A549 (cell line): ENCODE data around the gene PIEZO2. TPM values are rescaled to one million over a fixed set of nuclear protein-coding genes. Genes with fewer than 3 reads are reported as not detected.

Experiments used
- ATAC-seq, 2 experiments: fragments of 200-7000 bp in 1 of 2; fragments of >200 bp in 1 of 2; cut with Nextera tagmentation in 1 of 2; cut with Tn5 transposase in 1 of 2; 3 replicates each; pipeline versions ENCODE4 v1.8.0 to v1.9.1; 2018 to 2020; ENCODE audit warnings: mild to moderate bottlenecking in 1 of 2, moderate library complexity in 1 of 2
- CTCF ChIA-PET: fragments of 300-600 bp; sonication (Branson Sonifier 250); formaldehyde crosslinking; extraction: SDS; loops from one replicate; lab custom pipeline; 2021; ENCODE audit warnings: antibody characterized with exemption, inconsistent platforms; lab: Yijun Ruan, JAX
- POLR2A ChIA-PET: fragments of 350-600 bp; formaldehyde crosslinking; extraction: SDS; loops from one replicate; lab custom pipeline; 2021; ENCODE audit warnings: antibody characterized with exemption, inconsistent platforms; lab: Yijun Ruan, JAX
- DNase-seq, 2 experiments: peaks; one replicate each; pipeline versions ENCODE4 v3.0.0 to v3.0.0-alpha.2; 2011 to 2016; ENCODE audit warnings: low read depth in 1 of 2, low spot score in 1 of 2
- FAIRE-seq: peaks from 2 replicates; lab custom pipeline; 2011; peaks lifted over from hg19 to GRCh38; lab: Jason Lieb, UNC
- H3K27ac ChIP-seq, 2 experiments: fragments of >200 bp; sonication (Bioruptor Twin); formaldehyde crosslinking; 3 replicates each; pipeline ENCODE4 v1.5.1; 2016 to 2017
- H3K4me1 ChIP-seq: fragments of >200 bp; sonication (Bioruptor Twin); formaldehyde crosslinking; 3 replicates; pipeline ENCODE4 v1.6.1; 2016
- H3K4me2 ChIP-seq: fragments of >200 bp; sonication (Bioruptor Twin); formaldehyde crosslinking; 3 replicates; pipeline ENCODE4 v1.6.1; 2016
- H3K4me3 ChIP-seq: fragments of >200 bp; sonication (Bioruptor Twin); formaldehyde crosslinking; 3 replicates; pipeline ENCODE4 v1.5.1; 2016
- H3K9me3 ChIP-seq: fragments of >200 bp; sonication (Bioruptor Twin); formaldehyde crosslinking; 3 replicates; pipeline ENCODE4 v1.6.1; 2016
- BHLHE40 ChIP-seq: IDR thresholded peaks from 2 replicates; pipeline ENCODE4 v1.6.1; 2012; ENCODE audit warnings: low read depth, low read length, inconsistent platforms
- CBX2 ChIP-seq: fragments of 200-600 bp; sonication (generic); IDR thresholded peaks from 2 replicates; pipeline ENCODE4 v1.6.1; 2016; ENCODE audit warnings: low read depth, mild to moderate bottlenecking, borderline replicate concordance
- EHF ChIP-seq: fragments of 250-450 bp; sonication (Bioruptor Pico); IDR thresholded peaks from 2 replicates; pipeline ENCODE4 v1.5.0; 2020; ENCODE audit warnings: mild to moderate bottlenecking
- EHMT2 ChIP-seq: fragments of 200-600 bp; sonication (generic); IDR thresholded peaks from 2 replicates; pipeline ENCODE4 v1.6.1; 2016; ENCODE audit warnings: antibody characterized with exemption, low read depth, mild to moderate bottlenecking, moderate library complexity
- EP300 ChIP-seq, 2 experiments: fragments of >200 bp; sonication (Bioruptor Twin); formaldehyde crosslinking; IDR thresholded peaks; 2 replicates in 1 of 2; 3 replicates in 1 of 2; pipeline ENCODE4 v1.6.1; 2016 to 2017
- ESRRA ChIP-seq: fragments of 150-350 bp; IDR thresholded peaks from 2 replicates; pipeline ENCODE4 v1.6.1; 2014; ENCODE audit warnings: mild to moderate bottlenecking, low read length, borderline replicate concordance
- FOSB ChIP-seq: fragments of 250-450 bp; sonication (Bioruptor Pico); IDR thresholded peaks from 2 replicates; pipeline ENCODE4 v1.5.0; 2020; ENCODE audit warnings: mild to moderate bottlenecking, moderate library complexity
- HEYL ChIP-seq: fragments of 250-450 bp; sonication (Bioruptor Pico); IDR thresholded peaks from 2 replicates; pipeline ENCODE4 v1.8.0; 2021; ENCODE audit warnings: mild to moderate bottlenecking, moderate library complexity
- HOXA7 ChIP-seq: fragments of 250-450 bp; sonication (Bioruptor Pico); IDR thresholded peaks from 2 replicates; pipeline ENCODE4 v1.5.0; 2020; ENCODE audit warnings: mild to moderate bottlenecking, moderate library complexity
- JUN ChIP-seq, 2 experiments: fragments of >200 bp; sonication (Bioruptor Twin); formaldehyde crosslinking; IDR thresholded peaks; 2 replicates in 1 of 2; 3 replicates in 1 of 2; pipeline ENCODE4 v1.6.1; 2016 to 2017
- KDM5A ChIP-seq: fragments of 200-600 bp; sonication (generic); IDR thresholded peaks from 2 replicates; pipeline ENCODE4 v1.6.1; 2016; ENCODE audit warnings: antibody characterized with exemption, mild to moderate bottlenecking
- MAFK ChIP-seq: fragments of 450-650 bp; IDR thresholded peaks from 2 replicates; pipeline ENCODE4 v1.6.1; 2014; ENCODE audit not compliant: partially characterized antibody
- MAZ ChIP-seq: fragments of 150-350 bp; IDR thresholded peaks from 2 replicates; pipeline ENCODE4 v1.6.1; 2014; ENCODE audit warnings: antibody characterized with exemption, low read depth, low read length, borderline replicate concordance
- NPAS2 ChIP-seq: fragments of 250-450 bp; sonication (Bioruptor Pico); IDR thresholded peaks from 2 replicates; pipeline ENCODE4 v1.8.0; 2022; ENCODE audit warnings: mild to moderate bottlenecking, moderate library complexity, borderline replicate concordance
- NR3C1 ChIP-seq: fragments of >200 bp; sonication (Bioruptor Twin); formaldehyde crosslinking; IDR thresholded peaks from 3 replicates; pipeline ENCODE4 v1.6.1; 2017
- PHF8 ChIP-seq: fragments of 200-600 bp; sonication (generic); IDR thresholded peaks from 2 replicates; pipeline ENCODE4 v1.6.1; 2016; ENCODE audit warnings: low read depth, mild to moderate bottlenecking, antibody characterized with exemption, moderate library complexity, borderline replicate concordance
- POLR2A ChIP-seq: IDR thresholded peaks from 2 replicates; pipeline ENCODE4 v1.6.1; 2012; ENCODE audit warnings: mild to moderate bottlenecking, low read length
- POLR2AphosphoS2 ChIP-seq: conservative IDR thresholded peaks from 2 replicates; pipeline ENCODE4 v1.6.1; 2012; ENCODE audit warnings: low read length, improper control_type of control experiment, inconsistent platforms
- RFX5 ChIP-seq: fragments of 450-650 bp; IDR thresholded peaks from 2 replicates; pipeline ENCODE4 v1.7.1; 2014; ENCODE audit warnings: antibody characterized with exemption, mild to moderate bottlenecking, moderate library complexity
- TFCP2L1 ChIP-seq: fragments of 250-450 bp; sonication (Bioruptor Pico); IDR thresholded peaks from 2 replicates; pipeline ENCODE4 v1.5.0; 2021; ENCODE audit warnings: mild to moderate bottlenecking
- ZC3H11A ChIP-seq: fragments of 450-650 bp; IDR thresholded peaks from 2 replicates; pipeline ENCODE4 v1.6.1; 2014; ENCODE audit warnings: antibody characterized with exemption, mild to moderate bottlenecking
- ZNF302 ChIP-seq: fragments of 250-450 bp; sonication (Bioruptor Pico); IDR thresholded peaks from 2 replicates; pipeline ENCODE4 v1.9.0; 2021; ENCODE audit warnings: inconsistent platforms, mild to moderate bottlenecking, moderate library complexity
- WGBS: methylation state at CpG from one replicate; pipeline ENCODE4 v1.1.6; 2017; ENCODE audit errors: missing lambda C conversion rate; 5-methylcytosine and 5-hydroxymethylcytosine counted together
- polyA plus RNA-seq, 4 experiments: library from polyadenylated mRNA; depleted of rRNA in 3 of 4; stranded (reverse); fragments of >200 nt; fragmentation: RNase III in 1 of 4; extraction: RNeasy Plus Mini Kit Qiagen cat#74134 plus additional on column Dnase treatment in 1 of 4; gene quantifications; 2 replicates in 3 of 4; 3 replicates in 1 of 4; pipeline ENCODE4 v1.2.3, GENCODE V29; 2011 to 2017
- TF ChIP-seq, protein P1 (sequence below): IDR thresholded peaks from 2 replicates; pipeline ENCODE4 v1.6.1; 2012; ENCODE audit warnings: low read depth, borderline replicate concordance
- TF ChIP-seq, protein P2 (sequence below): fragments of 250-450 bp; sonication (Bioruptor Pico); IDR thresholded peaks from 2 replicates; pipeline ENCODE4 v1.5.0; 2020; ENCODE audit warnings: low read depth, mild to moderate bottlenecking, moderate library complexity
- TF ChIP-seq, protein P3 (sequence below): fragments of 250-450 bp; sonication (Bioruptor Pico); IDR thresholded peaks from 2 replicates; pipeline ENCODE4 v1.5.0; 2021; ENCODE audit warnings: mild to moderate bottlenecking, moderate library complexity, borderline replicate concordance

Gene PIEZO2
- polyA plus RNA-seq, 2 of the 4 experiments (the other 2 are of a cell fraction): 0.80 to 1.6 TPM

DNA sequence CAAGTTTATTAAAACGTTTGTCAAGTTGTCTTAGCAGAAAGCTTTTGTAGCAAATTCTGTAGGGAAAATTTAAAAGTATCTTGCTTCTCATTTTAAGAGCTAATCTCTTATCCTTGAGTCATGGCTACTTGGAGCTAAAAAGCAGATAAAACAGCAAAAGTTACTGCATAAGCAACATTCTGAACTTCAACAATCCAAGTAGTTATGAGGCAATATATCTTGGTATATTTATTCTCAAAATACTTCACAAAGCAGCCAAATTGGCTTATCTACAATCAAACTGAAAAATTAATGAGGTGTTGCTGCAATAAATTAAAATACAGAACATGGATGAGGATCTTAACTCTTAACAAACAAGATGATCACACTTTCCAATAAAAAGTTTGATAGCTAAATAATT lies 306.5 kb downstream of the PIEZO2 start:
- Histone ChIP-seq H3K9me3 (no peaks in the 10 kb centered on the region), H3K4me3 (no peak overlapping the region), H3K4me2 (no peak overlapping the region), H3K27ac (no peak overlapping the region), H3K4me1 (no peaks in the 10 kb centered on the region)
- TF ChIP-seq POLR2AphosphoS2 (no peak), EP300 (IDR thresholded peaks at IDR 0.05) (no peak), KDM5A (no peak), POLR2A (no peak), ZC3H11A (no peak), EHF (CRISPR knock-in tag) (no peak), ZNF302 (no peak), HOXA7 (CRISPR knock-in tag) (no peak), HEYL (no peak), MAFK (no peak), MAZ (no peak)
- TF ChIP-seq, protein P1, sequence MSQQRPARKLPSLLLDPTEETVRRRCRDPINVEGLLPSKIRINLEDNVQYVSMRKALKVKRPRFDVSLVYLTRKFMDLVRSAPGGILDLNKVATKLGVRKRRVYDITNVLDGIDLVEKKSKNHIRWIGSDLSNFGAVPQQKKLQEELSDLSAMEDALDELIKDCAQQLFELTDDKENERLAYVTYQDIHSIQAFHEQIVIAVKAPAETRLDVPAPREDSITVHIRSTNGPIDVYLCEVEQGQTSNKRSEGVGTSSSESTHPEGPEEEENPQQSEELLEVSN: no peak
- TF ChIP-seq, protein P2, sequence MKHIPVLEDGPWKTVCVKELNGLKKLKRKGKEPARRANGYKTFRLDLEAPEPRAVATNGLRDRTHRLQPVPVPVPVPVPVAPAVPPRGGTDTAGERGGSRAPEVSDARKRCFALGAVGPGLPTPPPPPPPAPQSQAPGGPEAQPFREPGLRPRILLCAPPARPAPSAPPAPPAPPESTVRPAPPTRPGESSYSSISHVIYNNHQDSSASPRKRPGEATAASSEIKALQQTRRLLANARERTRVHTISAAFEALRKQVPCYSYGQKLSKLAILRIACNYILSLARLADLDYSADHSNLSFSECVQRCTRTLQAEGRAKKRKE (CRISPR knock-in tag): no peak
- ATAC-seq: no peak
- 9% methylated on average over 1 of the region's 1 CpG for WGBS
- DNase-seq: no peak
- no peak for FAIRE-seq
- POLR2A ChIA-PET: no interaction called here
- CTCF ChIA-PET: no interaction called here

DNA sequence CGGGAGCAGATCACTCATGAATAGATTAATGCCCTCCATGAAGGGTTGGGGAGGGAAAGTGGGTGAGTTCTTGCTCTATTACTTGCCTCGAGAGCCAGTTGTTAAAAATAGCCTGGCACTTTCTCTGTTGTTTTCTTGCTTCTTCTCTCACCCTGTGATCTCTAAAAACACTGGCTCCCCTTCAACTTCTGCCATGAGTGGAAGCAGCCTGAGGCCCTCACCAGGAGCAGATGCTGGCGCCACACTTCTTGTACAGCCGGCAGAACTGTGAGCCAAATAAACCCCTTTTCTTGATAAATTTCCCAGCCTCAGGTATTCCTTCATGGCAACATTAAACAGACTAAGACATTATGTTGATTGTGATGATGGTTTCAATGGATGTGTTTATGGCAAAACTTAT lies 307.0 kb downstream of the PIEZO2 start:
- no peaks in the 10 kb centered on the region for H3K4me1 ChIP-seq
- H3K4me2 ChIP-seq: no peak overlapping the region
- no peak for FAIRE-seq
- no peak overlapping the region for H3K27ac ChIP-seq
- no peak for TF ChIP-seq EHMT2
- no peak for TF ChIP-seq CBX2
- no peak for TF ChIP-seq TFCP2L1 (CRISPR knock-in tag)
- TF ChIP-seq, protein P3, sequence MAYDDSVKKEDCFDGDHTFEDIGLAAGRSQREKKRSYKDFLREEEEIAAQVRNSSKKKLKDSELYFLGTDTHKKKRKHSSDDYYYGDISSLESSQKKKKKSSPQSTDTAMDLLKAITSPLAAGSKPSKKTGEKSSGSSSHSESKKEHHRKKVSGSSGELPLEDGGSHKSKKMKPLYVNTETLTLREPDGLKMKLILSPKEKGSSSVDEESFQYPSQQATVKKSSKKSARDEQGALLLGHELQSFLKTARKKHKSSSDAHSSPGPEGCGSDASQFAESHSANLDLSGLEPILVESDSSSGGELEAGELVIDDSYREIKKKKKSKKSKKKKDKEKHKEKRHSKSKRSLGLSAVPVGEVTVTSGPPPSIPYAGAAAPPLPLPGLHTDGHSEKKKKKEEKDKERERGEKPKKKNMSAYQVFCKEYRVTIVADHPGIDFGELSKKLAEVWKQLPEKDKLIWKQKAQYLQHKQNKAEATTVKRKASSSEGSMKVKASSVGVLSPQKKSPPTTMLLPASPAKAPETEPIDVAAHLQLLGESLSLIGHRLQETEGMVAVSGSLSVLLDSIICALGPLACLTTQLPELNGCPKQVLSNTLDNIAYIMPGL: no peak
- TF ChIP-seq PHF8: no peak
- no peak for TF ChIP-seq RFX5
- TF ChIP-seq HOXA7 (CRISPR knock-in tag): no peak
- TF ChIP-seq BHLHE40: no peak
- TF ChIP-seq JUN (IDR thresholded peaks at IDR 0.05): no peak
- TF ChIP-seq FOSB (CRISPR knock-in tag): no peak
- no peak for TF ChIP-seq NPAS2 (CRISPR knock-in tag)
- no peak for ATAC-seq
- WGBS: 27% methylated on average over 4 of the region's 4 CpGs
- H3K9me3 ChIP-seq: no peaks in the 10 kb centered on the region
- H3K4me3 ChIP-seq: no peak overlapping the region
- DNase-seq: no peak
- ChIA-PET POLR2A (no interaction called here), CTCF (no interaction called here)

DNA sequence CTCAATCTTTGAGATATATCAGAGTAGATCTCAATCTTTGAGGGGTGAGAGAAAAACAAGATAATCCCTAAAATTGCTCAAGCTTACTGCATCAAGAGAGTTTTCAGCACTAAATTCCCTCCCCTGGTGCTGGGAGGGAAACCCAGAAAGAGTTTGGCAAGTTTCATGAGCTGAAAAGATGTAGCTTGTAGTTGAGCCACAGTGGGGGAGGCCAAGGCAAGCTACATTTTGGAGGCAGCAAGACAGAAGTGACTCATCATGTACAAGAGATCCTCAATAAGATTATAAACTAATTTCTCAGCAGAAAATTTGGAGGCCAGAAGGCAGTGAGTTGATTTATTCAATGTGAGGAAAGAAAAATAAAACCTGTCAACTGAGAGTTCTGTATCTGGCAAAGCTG lies 308.2 kb downstream of the PIEZO2 start:
- ATAC-seq (no peak), FAIRE-seq (no peak), DNase-seq (no peak)
- Histone ChIP-seq H3K9me3 (no peaks in the 10 kb centered on the region), H3K27ac (no peak overlapping the region), H3K4me2 (no peak overlapping the region), H3K4me1 (no peaks in the 10 kb centered on the region), H3K4me3 (no peak overlapping the region)
- CTCF ChIA-PET: interaction anchor here (0.7 to 1.1 kb wide), 2 partner anchors 10 to 281 kb away, joined by 3 read pairs; no protein-coding TSS in a partner anchor
- POLR2A ChIA-PET: no interaction called here
- TF ChIP-seq ESRRA: no peak
- no peak for TF ChIP-seq NR3C1
- TF ChIP-seq HOXA7 (CRISPR knock-in tag): no peak
- TF ChIP-seq BHLHE40: no peak
- no peak for TF ChIP-seq POLR2AphosphoS2
- TF ChIP-seq TFCP2L1 (CRISPR knock-in tag): no peak
